Measurements from ENCODE around the gene FFAR1. TPM values are rescaled to one million over a fixed set of nuclear protein-coding genes. Genes with fewer than 3 reads are reported as not detected.
A peak's percentile ranks its signal among the peaks of the same experiment; 100 is the strongest.
"Not testable (repeated sequence)": the region's sequence is repeated elsewhere in the genome, so short reads cannot be mapped to it uniquely, and the experiment has no call there.

FFAR1 gene
- total RNA-seq, 4 donors from 2014 or later = not detected

- Histone ChIP-seq H3K36me3 (no peaks in the 10 kb centered on the region), H3K9me3 (no peaks in the 10 kb centered on the region), H3K4me3 (no peak overlapping the region), H3K4me1 (peaks cover 6% of the 10 kb centered on the region), H3K27ac (no peak overlapping the region), H3K27me3 (peaks cover 11% of the 10 kb centered on the region)
- DNase-seq (ENCODE audit: low spot score in 2 of 2) = no peak
- TF ChIP-seq EP300 (IDR thresholded peaks at IDR 0.05) = no peak
- 92% methylated on average over 3 of the region's 3 CpGs for WGBS
Measured at GRCh38 chr19:35378356-35378755, 30.7 kb downstream of the FFAR1 start.

DNA sequence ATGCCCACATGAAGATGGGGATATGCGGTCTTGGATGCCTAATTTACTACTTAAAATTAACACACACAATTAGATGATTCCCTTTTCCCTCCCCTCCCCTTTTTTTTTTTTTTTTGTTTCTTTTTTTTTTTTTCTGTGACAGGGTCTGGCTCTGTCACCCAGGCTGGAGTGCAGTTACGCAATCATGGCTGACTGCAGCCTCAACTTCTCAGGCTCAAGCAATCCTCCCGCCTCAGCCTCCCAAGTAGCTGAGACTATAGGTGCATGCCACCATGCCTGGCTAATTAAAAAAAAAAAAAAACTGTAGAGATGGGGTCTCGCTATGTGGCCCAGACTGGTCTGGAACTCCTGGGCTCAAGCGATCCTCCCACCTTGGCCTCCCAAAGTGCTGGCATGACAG lies 31.8 kb downstream of the FFAR1 start:
- WGBS = 94% methylated on average over 5 of the region's 5 CpGs
- not testable (repeated sequence) for H3K4me3 ChIP-seq; DNase-seq (ENCODE audit: low spot score in 2 of 2); H3K4me1 ChIP-seq; H3K36me3 ChIP-seq; H3K27ac ChIP-seq; H3K9me3 ChIP-seq
- peaks cover 11% of the 10 kb centered on the region for H3K27me3 ChIP-seq

GRCh38 chr19:35379992-35380391 lies 32.3 kb downstream of the FFAR1 start:
- peak in 1 of 2 donors; percentile 11 for DNase-seq (ENCODE audit: low spot score in 2 of 2)
- WGBS = 47% methylated on average over 1 of the region's 1 CpG
- H3K27me3 ChIP-seq = peaks cover 11% of the 10 kb centered on the region
- H3K4me1 ChIP-seq = peaks cover 6% of the 10 kb centered on the region
- TF ChIP-seq EP300 (IDR thresholded peaks at IDR 0.05) = no peak
- TF ChIP-seq POLR2AphosphoS5 (IDR thresholded peaks at IDR 0.05) = no peak
- TF ChIP-seq POLR2A (IDR thresholded peaks at IDR 0.05) = no peak
- TF ChIP-seq, protein P1, sequence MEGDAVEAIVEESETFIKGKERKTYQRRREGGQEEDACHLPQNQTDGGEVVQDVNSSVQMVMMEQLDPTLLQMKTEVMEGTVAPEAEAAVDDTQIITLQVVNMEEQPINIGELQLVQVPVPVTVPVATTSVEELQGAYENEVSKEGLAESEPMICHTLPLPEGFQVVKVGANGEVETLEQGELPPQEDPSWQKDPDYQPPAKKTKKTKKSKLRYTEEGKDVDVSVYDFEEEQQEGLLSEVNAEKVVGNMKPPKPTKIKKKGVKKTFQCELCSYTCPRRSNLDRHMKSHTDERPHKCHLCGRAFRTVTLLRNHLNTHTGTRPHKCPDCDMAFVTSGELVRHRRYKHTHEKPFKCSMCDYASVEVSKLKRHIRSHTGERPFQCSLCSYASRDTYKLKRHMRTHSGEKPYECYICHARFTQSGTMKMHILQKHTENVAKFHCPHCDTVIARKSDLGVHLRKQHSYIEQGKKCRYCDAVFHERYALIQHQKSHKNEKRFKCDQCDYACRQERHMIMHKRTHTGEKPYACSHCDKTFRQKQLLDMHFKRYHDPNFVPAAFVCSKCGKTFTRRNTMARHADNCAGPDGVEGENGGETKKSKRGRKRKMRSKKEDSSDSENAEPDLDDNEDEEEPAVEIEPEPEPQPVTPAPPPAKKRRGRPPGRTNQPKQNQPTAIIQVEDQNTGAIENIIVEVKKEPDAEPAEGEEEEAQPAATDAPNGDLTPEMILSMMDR (IDR thresholded peaks at IDR 0.05) = no peak
- no peak overlapping the region for H3K4me3 ChIP-seq
- H3K27ac ChIP-seq = no peak overlapping the region
- H3K36me3 ChIP-seq = no peaks in the 10 kb centered on the region
- H3K9me3 ChIP-seq = no peaks in the 10 kb centered on the region

GRCh38 chr19:35380450-35381124 lies 32.9 kb downstream of the FFAR1 start:
- H3K27ac ChIP-seq = no peak overlapping the region
- WGBS = 55% methylated on average over 9 of the region's 9 CpGs
- TF ChIP-seq EP300 (IDR thresholded peaks at IDR 0.05) (no peak), POLR2AphosphoS5 (IDR thresholded peaks at IDR 0.05) (no peak), POLR2A (IDR thresholded peaks at IDR 0.05) (no peak)
- TF ChIP-seq, protein P1 (IDR thresholded peaks at IDR 0.05) = no peak
- DNase-seq (ENCODE audit: low spot score in 2 of 2) = peak in 1 of 2 donors; percentile 43
- no peaks in the 10 kb centered on the region for H3K36me3 ChIP-seq
- no peak overlapping the region for H3K4me3 ChIP-seq
- H3K27me3 ChIP-seq = peaks cover 11% of the 10 kb centered on the region
- peaks cover 6% of the 10 kb centered on the region for H3K4me1 ChIP-seq
- no peaks in the 10 kb centered on the region for H3K9me3 ChIP-seq

- no peaks in the 10 kb centered on the region for H3K9me3 ChIP-seq
- WGBS = 78% methylated on average over 3 of the region's 3 CpGs
- H3K27ac ChIP-seq = no peak overlapping the region
- peaks cover 6% of the 10 kb centered on the region for H3K4me1 ChIP-seq
- H3K4me3 ChIP-seq = no peak overlapping the region
- peaks cover 7% of the 10 kb centered on the region for H3K27me3 ChIP-seq
- no peaks in the 10 kb centered on the region for H3K36me3 ChIP-seq
- peak in 1 of 2 donors; percentile 29 for DNase-seq (ENCODE audit: low spot score in 2 of 2)
- TF ChIP-seq, protein P1 (IDR thresholded peaks at IDR 0.05) = no peak
- TF ChIP-seq POLR2AphosphoS5 (IDR thresholded peaks at IDR 0.05) = no peak
- TF ChIP-seq EP300 (IDR thresholded peaks at IDR 0.05) = no peak
- no peak for TF ChIP-seq POLR2A (IDR thresholded peaks at IDR 0.05)
Measured at GRCh38 chr19:35381318-35381717, 33.6 kb downstream of the FFAR1 start.

- Histone ChIP-seq H3K4me3 (no peak overlapping the region), H3K9me3 (no peaks in the 10 kb centered on the region), H3K27me3 (peaks cover 7% of the 10 kb centered on the region), H3K36me3 (no peaks in the 10 kb centered on the region), H3K27ac (no peak overlapping the region), H3K4me1 (peaks cover 6% of the 10 kb centered on the region)
- peak in 1 of 2 donors; percentile 11 for DNase-seq (ENCODE audit: low spot score in 2 of 2)
- WGBS = 88% methylated on average over 6 of the region's 6 CpGs
- TF ChIP-seq POLR2AphosphoS5 (IDR thresholded peaks at IDR 0.05) (no peak), EP300 (IDR thresholded peaks at IDR 0.05) (no peak), POLR2A (IDR thresholded peaks at IDR 0.05) (no peak)
- TF ChIP-seq, protein P1 (IDR thresholded peaks at IDR 0.05) = no peak
Measured at GRCh38 chr19:35381926-35382325, 34.2 kb downstream of the FFAR1 start.
